Measurements from ENCODE around the gene EML4.
"Not testable (repeated sequence)": the region's sequence is repeated elsewhere in the genome, so short reads cannot be mapped to it uniquely, and the experiment has no call there.

EML4 gene

DNA sequence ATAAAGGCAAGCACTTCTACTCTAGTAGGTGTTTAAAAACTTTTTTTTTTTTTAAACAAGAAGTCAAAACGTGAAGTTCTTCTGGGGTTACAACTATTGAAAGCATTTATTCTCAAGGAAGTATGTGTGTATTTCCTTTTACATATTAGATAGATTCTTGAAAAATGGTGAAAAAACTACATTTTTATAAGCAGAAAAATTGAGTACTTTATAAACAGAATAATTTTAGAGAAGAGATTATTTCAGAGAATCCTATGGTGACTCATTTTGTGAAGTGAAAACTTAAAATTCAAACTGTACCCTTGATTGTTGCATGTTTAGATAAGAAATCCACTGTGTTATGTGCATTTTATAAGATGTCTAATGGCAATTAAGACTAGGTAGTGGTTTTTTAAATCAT is 2.9 kb downstream of the EML4 start:
- DNase-seq, result no peak

DNA sequence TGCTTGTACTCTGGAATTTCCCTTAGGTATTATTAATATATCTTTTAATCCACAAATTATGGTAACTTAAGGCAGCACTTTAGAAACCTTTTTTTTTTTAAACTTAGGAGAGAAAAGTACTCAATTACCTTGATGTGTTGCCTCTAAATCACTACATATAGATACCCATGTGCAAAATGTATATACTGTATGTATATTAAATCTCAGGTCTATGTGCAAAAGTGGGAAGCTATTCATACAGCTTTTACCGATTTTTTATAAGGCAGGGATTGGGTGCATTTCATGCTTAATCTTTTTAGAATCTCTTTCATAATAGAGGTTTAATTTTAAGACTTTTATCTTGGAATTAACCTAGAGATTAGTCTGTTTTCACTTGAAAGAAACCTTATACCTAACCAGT is 3.4 kb downstream of the EML4 start:
- DNase-seq, result no peak

DNA sequence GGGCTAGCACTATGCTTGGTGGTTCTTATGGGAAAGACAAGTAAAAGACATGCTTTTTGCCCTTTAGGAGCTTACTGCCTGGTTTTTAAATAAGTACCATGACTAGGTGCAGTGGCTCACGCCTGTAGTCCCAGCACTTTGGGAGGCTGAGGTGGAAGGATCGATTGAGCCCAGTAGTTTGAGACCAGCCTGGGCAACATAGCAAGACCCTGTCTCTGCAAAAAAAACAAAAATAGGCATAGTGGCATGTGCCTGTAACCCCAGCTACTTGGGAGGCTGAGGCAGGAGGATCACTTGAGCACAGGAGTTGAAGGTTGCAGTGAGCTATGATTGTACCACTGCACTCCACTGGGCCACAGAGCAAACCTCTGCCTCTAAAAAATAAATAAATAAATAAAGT is 4.3 kb downstream of the EML4 start:
- DNase-seq, result not testable (repeated sequence)

DNA sequence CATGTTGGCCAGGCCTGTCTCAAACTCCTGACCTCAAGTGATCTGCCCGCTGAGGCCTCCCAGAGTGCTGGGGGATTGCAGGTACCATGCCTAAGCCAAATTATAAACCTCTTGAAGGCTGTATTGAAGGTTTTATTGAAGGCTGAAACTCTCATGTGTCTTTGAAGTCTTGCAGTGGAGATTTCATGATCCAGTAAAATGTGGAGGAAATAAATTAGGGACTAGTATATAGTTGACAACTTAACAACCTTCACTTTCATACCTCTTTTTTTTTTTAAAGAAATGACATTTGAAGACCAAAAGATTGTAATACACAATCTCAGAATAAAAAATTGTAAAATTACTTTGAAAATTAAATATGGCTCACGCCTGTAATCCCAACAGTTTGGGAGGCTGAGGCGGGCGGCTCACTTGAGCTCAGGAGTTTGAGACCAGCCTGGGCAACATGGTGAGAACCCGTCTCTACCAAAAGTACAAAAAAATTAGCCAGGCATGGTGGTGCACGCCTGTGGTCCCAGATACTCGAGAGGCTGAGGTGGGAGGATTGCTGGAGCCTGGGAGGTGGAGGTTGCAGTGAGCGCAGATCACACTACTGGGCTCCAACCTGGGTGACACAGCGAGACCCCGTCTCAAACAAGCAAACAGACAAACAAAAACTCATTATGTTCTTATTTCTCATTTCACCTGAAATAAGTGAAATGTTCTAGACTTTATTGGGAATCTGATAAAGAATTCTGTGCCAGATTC is 8.0 kb downstream of the EML4 start:
- no peak for DNase-seq

DNA sequence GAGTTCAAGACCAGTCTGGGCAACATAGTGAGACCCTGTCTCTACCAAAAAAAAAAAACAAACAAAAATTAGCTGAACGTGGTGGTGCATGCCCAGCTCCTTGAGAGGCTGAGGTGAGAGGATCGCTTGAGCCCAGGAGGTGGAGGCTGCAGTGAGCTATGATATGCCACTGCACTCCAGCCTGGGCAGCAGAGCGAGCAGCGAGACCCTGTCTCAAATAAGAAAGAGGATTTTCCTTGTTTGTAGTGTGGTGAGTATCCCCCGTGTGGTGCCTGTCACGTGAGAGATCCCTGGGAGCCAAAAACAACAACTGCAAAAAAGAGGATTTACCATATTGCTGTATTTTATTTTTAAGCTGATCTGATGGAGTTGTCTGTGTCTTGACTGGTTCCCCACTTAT is 9.2 kb downstream of the EML4 start:
- DNase-seq, result no peak

DNA sequence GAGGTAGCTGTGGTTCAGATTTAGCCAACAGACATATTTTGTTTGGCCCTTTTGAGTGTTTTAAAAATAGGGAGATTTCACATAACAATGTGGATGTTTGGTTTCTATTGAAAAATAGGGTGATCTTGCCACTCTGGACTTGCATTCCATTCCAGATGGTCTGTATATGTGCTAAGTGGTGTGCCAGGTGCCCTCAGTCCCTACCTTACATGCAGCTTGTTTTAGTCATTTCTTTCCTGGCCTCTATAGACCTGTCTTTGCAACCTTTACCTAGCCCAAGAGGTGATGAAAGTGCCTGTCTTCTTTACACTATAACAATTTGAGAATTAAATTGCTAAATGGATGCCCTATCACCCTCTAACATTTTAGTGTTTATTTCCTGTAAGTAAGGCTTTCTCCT is 11.1 kb downstream of the EML4 start:
- no peak for DNase-seq

DNA sequence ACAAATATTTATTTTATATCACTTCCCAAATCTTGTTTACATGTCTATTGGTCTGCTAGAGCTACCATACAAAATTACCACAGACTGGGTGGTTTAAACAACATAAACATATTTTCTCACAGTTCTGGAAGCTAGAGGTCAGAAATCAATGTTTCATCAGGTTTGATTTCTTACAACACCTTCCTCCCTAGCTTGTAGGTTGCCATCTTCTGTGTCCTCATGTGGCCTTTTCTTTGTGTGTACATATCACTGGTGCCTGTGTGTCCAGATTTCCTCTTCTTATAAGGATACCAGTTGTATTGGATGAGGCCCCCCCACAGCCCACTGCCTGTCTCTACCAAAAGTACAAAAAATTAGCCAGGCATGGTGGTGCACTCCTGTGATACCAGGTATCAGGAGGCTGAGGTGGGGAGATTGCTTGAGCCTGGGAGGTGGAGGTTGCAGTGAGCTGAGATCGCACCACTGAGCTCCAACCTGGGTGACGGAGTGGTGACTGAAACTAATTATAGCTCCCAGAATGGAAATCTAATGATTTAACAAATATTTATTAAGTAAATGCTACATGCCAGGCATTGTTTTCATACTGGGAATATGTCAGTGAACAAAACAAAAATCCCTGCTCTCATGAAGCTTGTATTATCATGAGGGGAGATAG is 13.6 kb downstream of the EML4 start:
- DNase-seq, result no peak

DNA sequence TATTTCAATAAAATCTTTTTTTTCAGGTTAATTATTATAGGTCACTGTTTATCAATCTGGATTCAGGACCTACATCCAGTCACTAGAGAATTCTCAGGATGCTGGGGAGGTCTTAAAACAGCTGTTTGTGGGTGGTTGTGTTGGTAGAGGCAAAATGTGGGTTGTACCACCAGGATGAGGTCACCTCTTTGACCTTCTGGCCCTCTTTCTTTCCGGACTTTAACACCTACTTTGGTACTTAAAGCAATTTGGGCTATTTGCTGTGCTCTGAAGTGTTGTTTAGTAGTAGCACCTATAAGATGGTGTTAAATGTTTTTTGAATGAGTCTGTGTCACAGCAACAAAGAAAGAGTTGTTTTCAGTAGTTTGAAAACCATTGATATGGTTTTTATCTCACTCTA is 14.6 kb downstream of the EML4 start:
- DNase-seq, result no peak

DNA sequence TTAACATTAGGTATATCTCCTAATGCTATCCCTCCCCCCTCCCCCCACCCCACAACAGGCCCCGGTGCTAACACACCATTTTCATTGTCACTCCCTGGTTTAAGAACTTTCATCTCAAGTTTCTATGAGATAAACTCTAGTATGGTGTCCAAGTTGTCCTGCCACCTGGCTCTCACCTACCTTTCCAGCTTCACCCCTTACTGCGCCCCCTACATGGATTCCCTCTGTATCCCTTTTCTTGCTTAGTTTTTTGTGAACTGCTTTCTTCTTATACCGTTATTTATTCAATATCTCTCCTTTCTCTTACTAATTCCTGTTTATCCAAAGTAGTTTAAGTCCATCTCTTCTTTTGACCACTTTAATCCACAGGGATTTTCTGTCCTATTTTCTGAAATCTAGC is 15.2 kb downstream of the EML4 start:
- DNase-seq, result no peak

DNA sequence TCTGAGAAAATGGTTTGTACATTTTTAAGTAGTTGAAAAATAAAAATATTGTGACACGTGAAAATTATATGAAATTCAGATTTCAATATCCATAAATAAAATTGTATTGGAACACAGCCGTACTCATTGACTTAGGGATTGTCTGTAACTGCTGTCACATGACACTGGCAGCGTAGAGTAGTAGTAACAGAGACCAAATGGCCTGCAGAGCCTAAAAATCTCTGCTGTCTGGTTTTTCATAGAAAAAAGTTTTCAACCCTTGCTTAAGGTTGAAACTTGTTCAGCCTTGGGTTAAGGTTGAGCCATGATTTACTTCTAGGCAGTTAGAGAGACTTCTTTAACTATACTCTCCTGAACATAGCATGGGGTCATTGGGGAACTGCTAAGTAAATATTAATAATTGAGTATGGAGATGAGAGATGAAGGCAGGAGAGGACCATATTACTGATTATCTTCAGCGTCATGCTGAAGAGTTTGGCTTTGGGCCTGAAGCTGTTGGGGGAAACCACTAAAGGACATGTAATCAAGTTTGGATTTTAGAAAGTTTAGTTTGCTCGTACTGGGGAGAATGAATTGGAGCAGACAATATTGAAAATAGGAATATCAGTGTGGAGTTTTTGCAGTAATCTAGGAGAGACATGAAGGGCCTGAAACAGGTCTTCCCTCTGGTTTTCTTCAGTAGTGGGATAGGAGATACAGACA is 16.2 kb downstream of the EML4 start:
- DNase-seq, result no peak

DNA sequence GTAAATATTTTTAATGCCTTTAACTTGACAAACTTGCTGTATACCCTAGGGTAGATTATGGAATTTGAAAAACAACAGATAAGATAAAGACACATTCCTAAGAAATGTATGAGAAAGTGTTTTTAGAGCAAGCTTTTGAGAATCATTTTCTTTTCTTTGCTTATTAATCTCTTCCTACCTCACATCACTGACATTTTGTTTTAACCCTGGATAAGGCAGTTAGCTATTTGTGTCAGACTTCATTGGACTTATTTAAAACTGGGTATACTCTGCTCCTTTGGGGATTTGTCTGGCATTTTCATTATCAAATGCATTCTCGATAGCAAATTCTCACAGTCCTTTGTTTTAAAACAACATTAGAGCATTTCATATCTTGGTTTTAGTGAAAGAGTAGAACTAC is 17.2 kb downstream of the EML4 start:
- no peak for DNase-seq

DNA sequence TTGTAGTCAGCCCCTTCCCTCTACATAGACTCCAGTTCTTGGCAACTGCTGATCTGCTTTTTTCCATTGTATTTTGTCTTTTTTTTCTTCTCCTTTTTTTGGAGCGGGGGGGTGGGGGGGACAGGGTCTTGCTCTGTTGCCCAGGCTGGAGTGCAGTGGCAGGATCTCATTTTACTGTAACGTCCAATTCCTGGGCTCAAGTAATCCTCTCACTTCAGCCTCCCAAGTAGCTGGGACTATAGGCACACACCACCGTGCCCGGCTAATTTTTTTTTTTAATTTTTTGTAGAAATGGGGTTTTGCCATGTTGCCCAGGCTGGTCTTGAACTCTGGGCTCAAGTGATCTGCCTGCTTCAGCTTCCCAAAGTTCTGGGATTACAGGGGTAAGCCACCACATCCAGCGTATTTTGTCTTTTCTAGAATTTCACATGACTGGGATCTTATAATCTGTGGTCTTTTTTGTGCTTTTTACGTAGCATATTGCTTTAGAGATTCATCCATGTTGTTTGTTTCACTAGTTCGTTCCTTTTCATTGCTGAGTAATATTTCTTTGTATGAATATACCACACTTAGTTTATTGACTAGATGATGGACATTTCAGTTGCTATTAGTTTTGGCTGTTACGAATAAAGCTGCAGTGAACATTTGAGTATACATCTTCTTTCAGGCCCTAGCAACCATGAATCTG is 17.9 kb downstream of the EML4 start:
- DNase-seq, result no peak

DNA sequence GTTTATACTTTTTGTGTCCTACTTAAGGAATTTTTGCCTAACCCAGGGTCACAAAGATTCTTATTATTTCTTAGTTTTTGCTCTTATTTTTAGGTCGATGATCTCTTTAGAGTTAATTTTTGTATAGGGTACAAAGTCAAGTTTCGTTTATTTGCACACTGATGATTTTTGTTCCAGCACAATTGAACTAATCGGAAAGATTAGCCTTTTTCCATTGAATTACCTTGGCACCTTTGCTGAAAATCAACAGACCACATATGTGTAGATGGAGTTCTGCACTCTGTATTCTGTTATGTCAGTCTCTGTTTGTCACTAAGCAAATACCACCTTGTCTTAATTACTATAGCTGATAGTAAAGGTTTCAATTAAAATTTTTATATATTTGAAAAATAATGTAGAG is 18.7 kb downstream of the EML4 start:
- no peak for DNase-seq

DNA sequence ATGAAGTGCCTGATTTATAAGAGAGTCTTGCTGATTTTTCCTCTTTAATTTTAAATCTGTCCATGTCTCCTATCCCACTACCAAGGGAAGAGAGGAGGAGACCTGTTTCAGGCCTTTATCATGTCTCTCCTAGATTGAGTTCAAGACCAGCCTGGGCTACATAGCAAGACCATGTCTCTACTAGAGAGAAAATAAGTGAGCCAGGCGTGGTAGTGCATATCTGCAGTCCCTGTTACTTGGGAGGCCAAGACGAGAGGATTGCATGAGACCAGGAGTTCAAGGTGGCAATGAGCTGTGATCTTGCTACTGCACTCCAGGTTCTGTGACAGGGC is 20.0 kb downstream of the EML4 start:
- DNase-seq, result no peak

DNA sequence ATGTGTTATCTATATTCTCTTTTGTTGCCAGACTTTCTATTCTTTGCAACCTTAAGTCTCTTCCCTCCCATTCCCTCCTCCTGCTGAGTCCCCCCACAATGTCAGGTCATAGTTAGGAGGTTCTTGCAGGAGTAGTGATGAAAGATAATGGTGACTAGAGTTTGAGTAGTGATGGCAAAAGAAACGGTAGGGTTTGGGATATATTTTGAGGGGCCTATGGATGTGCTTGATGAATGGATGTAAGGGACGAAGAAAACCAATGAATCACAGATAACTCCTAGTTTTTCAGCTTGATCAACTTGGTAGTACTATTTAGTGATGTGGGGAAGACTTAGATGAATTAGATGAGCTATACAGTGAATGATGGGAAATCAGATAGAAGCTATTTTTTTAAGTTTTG is 21.0 kb downstream of the EML4 start:
- no peak for DNase-seq

DNA sequence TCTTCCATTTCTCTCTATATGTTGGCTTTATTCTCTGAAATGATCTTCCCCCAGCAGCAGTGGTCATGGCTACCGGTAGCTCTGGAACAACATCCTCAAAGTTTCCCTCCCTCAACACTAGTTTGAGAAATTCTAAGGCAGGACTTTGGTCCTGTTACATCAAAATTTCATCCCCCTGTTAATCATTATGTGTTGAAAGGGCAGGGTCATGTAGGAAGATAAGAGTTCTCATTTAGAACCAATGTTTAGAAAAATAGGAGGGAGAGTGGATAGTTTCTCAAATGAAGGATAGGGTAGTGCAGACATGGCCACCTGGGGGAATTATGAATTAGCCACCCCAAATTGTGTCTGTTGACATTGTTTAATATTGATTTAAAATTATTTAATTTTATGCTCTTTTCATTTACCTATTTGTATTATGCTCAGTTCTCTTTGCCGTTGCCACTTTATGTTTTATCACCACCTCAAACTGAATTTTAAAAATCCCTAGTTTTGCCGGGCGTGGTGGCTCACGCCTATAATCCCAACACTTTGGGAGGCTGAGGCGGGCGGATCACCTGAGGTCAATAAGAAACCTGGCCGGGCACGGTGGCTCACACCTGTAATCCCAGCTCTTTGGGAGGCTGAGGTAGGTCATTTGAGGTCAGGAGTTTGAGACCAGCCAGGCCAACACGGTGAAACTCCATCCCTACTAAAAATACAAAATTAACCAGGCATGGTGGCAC is 22.3 kb downstream of the EML4 start:
- no peak for DNase-seq

DNA sequence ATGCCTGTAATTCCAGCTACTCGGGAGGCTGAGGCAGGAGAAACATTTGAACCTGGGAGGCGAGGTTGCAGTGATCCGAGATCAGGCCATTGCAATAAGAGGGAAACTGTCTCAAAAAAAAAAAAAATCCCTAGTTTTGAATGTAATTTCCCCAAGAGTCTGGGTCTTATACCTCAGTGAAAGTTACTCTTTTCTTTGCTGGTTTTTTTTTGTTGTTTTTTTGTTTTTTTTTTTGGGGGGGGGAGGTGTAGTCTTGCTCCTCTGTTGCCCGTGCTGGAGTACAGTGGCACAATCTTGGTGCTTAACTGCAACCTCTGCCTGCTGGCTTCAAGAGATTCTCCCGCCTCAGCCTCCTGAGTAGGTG is 22.8 kb downstream of the EML4 start:
- no peak for DNase-seq

DNA sequence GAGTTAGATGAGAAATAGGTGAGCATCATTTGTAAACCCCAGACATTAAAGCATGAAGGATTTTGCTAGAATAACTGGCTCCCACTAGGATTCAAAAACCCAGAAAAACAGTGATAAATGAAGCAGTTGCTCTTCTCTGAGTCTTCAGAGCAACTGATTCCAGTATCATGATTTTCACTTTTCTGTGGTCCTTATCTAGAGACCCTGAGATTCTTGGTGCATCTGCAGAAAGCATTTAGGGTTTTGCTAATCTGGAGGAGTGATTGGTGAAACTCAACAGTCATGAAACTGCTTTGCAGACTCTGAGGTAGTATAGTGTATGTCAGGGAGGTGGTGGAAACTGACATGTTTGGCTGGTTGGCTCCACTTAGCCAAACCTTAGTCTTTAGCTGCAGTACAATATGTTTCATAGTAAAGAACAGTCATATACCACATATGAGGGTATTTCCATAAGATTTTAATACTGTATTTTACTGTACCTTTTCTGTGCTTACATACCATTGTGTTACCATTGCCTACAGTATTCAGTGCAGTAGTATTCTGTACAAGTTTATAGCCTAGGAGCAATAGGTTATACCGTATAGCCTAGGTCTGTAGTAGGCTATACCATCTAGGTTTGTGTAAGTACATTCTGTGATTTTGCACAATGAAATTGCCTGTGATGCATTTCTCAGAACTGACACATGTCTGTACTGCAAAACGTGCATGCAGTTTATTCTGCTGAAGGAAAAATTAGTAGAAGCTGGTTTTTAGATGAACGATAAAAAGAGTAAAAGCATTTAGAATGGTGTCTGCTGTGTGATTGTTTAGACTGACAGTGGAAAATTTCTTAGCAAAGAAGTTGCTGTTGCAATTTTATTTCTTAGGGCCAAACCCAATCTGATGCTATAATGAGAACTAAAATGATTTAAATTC is 23.8 kb downstream of the EML4 start:
- no peak for DNase-seq

DNA sequence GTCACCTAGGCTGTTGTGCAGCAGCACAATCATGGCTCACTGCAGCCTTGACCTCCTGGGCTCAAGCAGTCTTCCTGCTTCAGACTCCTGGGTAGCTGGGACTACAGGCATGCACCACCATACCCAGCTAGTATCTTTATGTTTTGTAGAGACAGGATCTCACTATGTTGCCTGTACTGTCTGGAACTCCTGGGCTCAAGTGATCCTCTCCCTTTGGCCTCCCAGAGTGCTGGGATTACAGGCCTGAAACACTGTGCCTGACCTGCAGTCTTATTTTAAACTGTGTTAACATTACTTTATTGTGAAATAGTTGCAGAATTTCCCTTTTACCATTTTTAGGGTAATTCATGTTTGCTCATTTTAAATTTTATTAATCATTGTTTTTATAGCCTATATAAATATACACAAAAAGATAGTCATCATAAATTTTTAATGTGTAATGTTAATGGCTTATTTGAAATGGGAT is 24.6 kb downstream of the EML4 start:
- no peak for DNase-seq

DNA sequence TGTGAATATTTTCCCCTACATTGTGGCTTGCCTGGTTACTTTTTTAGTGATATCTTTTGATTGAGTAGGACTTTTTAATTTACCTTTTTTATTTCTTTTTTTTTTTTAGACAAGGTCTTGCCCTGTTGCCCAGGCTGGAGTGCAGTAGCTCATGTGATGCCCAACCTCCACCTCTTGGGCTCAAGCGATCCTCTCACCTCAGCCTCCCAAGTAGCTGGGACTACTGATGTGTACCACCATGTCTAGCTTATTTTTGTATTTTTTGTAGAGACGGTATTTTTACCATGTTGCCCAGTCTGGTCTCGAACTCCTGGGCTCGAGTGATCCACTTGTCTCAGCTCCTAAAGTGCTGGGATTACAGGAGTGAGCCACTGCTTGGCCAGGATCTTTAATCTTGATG is 25.3 kb downstream of the EML4 start:
- DNase-seq, result no peak

DNA sequence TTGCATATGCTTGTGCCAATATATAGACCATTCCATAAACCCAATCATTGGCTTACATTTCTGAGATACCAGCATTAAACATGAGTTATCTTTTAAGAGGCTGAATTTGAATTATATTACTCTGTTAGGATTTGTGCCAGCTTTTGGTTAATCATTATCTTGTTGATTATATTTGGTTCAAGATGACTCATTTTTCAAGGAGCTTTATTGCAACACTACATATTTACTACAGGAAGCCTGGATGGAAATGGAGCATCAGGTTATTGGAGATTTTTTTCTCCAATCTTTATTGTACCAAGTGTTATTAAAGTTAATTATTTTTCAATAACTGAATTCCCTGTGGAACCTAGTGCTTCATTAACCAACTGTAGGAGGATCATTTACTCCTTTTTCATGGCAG is 26.4 kb downstream of the EML4 start:
- DNase-seq, result no peak

DNA sequence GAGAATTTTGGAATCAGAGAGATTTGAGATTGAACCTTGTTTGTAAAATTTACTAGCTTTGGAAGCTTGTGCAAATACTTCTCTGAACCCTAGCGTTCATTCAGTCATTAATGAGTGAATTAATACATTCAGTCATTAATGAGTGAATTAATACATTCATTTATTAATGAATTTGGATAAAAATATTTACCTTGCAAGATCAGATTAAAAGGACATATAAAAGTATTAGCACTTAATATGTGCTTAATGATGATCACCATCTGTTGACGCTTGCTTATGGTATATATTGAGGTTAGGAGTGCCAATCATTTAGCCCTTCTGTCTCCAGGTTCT is 26.9 kb downstream of the EML4 start:
- no peak for DNase-seq
